Glomerular visceral epithelial cell (primary cell): ENCODE data around the gene RASAL2.
"Not testable (repeated sequence)": the region's sequence is repeated elsewhere in the genome, so short reads cannot be mapped to it uniquely, and the experiment has no call there.

Experiments used
- DNase-seq: peaks from one replicate; pipeline ENCODE4 v3.0.0-alpha.2; 2016; ENCODE audit errors: extremely low spot score

Gene RASAL2

DNA sequence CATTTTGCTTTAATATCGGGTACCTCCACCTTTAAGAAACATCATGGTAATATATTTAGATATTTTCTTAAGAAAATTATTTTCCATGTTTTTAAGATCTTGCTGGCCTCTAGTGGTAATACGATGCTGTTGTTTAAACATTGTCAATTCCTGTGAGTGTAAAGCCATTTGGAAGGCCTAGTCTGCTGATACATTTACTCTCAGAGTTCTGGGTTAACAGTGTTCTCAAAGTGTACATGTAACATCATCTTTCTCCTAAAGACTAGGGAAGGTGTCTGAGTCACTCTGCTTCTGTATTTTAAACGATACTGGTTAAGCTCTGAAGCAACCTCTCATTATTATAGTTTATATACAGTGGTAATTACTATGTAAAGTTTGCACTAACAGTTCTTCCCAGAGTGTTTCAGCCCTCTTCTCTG, 189.1 kb downstream of the RASAL2 start:
- DNase-seq, result peak; percentile 45

DNA sequence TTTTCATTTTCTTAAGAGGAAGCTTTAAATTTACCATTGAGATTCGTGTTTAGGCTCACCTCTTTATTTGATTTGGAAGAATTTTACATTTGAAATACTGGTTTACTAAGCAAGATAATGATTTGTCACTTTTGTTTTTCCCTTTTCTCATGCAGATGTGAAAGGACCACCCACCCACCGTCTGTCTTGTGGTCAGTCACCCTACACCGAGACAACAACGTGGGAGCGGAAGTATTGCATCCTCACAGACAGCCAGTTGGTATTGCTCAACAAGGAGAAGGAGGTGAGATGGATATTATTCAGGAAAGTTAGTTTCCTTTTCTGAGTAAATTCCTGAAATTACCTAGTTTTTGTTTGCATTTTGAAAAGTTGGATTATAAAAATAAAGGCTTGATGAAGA, 189.5 kb downstream of the RASAL2 start:
- DNase-seq, result no peak

DNA sequence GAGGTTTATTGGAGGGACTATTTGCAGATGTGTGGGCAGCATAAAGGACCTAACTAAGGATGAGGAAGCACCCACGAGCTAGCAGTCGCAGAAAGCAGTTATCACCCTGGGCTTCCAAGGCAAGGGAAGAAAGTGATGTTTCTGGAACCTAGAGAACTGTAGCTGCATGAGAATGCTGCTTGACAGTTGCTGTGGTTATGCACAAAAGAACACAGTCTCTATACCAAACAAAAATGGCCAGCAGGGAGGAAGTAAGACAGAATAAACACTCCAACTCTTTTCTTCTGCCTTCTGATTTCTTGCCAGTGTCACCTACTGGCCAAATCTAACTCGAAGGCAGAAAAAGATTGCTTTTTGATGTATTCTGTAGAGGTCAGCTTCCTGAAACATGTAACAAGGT, 190.2 kb downstream of the RASAL2 start:
- no peak for DNase-seq

DNA sequence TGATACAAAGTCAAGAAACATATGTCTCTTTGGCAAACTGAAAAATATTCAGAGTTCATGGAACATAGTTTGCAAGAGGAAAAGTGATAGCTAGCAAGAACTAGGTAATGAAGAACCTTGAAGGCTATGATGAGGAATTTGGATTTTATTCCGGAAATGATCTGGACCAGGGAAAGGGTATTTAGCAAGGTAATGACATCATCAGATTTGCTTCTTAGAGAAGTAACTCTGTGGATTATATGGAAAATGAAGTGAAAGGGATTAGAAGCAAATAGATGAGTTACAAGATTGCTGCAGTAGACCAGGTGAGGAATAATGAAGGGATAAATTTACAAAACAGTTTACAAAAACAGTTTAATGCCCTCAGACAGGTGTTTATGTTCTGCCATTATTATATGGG, 197.3 kb downstream of the RASAL2 start:
- no peak for DNase-seq

DNA sequence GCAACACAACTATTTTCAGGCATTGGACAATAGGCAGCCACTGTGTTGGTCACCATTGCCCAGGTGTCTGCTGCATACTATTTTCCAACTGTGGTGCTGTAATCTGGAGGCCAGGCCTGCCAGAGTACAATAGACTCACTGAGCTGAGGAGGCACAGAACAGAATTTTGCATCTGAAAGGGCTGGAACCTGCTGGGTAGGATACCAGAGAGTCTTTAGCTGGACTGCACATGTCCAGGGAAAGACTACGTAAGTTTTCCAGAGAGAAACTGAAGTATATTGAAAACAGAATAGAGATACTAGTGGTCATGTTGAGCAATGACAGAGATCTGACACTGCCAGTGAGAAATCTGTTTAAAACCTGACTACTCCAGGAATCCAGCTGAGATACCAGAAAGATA, 200.8 kb downstream of the RASAL2 start:
- DNase-seq, result no peak

DNA sequence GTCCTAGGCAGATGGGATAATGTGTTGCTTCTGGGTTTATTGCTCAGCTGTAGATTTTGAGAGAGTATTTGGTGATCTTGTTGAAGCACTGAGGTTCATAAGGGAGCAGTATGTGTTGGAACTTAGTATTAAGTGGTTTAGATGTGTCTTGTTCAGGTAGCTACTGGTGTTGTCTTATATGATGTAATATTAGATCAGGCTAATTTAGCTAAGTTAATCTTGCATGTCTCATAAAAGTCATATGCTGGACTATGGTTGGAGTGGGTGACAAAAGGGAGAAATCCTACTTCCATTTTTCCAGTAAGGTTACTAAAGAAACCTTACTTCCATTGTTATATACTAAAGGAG, 206.4 kb downstream of the RASAL2 start:
- DNase-seq, result no peak

DNA sequence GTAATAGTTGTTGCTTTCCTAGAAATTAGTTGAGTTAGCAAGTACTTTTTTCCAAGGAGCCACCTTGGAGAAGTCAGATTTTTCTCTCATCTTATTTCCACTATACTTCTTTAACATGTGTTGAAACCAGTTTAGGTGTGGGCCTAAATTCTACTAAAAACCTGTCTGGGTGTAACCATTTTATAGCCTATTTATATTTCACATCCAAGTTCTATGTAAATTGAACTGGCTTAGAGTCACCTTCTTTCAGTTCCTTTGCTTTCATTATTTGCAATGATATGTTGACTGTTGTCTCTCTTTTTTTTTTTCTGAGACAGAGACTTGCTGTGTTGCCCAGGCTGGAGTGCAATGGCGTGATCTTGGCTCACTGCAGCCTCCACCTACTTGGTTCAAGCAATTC, 207.2 kb downstream of the RASAL2 start:
- DNase-seq, result no peak

DNA sequence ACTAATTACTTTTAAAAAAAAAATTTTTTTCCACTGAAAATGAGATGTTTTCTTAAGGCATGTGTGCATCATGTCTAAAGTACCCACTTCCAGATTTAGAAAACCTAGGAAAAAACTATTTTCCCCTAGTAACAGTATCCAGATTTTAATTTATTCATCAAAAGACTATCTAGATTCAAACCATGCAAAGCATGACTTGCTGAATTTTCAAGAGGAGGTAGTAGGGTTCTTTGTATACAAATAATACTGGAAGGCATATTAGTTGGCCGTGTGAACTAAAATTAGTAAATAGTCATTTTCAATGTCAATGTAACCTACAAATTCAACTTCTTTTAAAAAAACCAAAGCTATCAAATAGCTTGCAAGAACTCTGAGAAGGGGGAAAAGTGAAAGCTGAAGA, 213.4 kb downstream of the RASAL2 start:
- no peak for DNase-seq

DNA sequence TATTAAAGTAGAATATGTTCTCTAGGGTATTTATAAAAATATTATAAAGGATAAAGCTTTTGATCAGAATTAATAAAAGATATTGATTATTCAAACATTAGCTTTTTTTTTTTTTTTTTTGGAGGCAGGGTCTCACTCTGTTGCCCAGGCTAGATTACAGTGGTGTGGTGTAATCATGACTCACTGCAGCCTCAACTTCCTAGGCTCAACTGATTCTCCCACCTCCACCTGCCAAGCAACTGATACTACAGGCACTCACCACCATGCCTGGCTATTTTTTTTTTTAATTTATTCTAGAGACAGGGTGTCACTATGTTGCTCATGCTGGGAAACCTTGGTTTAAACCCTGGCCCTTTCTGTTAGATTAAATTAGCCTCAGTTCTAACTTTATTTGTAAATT, 214.5 kb downstream of the RASAL2 start:
- DNase-seq, result no peak

DNA sequence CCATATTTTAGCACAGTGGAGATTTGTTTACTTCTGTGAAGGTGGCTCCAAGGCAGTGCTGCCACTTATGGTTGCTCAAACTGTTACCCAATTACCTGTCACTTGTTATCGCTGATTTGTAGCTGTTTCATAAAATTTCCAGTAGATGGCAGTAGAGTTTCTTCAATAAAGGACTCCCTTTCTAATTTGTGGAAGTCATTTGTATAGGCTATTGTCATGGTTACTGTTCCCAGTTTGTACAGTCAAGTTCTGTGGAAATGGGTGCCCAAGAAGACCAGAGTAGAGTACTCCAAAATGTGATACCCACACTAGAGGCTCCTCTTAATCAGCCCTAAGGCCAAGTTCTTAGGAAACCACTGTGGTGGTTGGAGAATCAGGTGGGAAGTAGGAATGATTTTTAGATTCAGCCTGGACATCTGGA, 216.8 kb downstream of the RASAL2 start:
- peak; percentile 74 for DNase-seq

DNA sequence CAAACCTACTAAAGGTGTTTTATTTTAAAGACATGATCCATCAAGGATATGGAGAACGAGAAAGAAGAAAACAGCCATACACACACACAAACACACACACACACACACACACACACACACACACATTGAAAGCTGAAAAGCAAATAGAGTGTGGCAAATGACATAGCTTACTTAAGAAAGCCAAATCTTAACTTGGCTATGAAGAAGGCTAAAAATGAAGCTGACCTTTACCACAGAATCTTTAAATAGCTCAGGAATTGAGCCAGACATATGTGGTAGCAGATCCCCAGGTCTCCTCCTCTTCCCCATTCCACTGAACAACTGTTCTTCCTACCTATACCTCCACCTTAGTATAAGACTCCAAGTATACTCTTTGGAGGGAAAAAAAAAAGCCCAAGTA, 217.3 kb downstream of the RASAL2 start:
- peak; percentile 9 for DNase-seq

DNA sequence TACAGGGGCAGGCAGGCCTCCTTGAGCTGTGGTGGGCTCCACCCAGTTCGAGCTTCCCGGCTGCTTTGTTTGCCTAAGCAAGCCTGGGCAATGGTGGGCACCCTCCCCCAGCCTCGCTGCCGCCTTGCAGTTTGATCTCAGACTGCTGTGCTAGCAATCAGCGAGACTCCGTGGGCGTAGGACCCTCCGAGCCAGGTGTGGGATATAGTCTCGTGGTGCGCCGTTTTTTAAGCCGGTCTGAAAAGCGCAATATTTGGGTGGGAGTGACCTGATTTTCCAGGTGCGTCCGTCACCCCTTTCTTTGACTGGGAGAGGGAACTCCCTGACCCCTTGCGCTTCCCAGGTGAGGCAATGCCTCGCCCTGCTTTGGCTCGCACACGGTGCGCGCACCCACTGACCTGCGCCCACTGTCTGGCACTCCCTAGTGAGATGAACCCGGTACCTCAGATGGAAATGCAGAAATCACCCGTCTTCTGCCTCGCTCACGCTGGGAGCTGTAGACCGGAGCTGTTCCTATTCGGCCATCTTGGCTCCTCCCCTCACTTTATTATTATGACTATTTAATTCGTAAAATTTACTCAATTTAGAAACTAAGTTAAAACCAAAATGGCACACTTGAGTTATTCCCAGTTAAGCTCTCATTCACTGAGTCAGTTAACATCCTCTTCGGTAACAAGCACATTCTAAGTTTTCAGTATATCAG, 226.5 kb downstream of the RASAL2 start:
- not testable (repeated sequence) for DNase-seq

DNA sequence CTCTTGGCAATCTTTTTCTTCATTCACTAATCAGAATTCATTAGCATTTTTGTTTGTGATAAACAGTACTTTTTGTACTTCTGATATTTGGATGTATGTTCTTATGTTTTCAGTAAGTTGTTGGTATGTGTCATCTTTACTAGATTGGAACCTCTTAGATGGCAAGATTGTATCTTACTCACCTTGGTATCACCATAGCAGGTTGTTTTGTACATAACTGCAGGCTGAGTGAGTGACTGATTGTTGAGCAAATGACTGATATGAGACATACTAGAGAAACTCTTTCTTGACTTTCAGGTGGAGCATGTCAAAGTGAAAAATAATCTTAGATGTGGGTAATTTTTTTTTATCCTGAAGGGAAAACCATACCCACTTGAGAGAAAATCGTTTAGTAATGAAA, 229.2 kb downstream of the RASAL2 start:
- DNase-seq, result no peak

DNA sequence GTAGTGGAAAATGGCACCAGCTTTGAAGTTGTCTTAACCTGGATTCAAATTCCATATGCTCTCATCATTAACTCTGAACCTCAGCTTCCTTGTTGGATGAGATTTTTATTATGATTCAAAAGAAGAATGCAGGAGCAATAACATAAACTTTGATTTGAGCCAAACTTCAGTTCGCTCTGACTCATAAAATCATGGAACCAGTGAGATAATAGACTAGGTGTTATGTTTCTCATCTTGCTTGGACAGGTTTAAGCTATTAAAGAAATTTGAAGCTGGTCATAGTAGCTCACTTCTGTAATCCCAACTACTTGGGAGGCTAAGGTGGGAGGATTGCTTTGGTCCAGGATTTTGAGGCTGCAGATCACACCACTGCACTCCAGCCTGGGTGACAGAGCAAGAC, 230.1 kb downstream of the RASAL2 start:
- no peak for DNase-seq

DNA sequence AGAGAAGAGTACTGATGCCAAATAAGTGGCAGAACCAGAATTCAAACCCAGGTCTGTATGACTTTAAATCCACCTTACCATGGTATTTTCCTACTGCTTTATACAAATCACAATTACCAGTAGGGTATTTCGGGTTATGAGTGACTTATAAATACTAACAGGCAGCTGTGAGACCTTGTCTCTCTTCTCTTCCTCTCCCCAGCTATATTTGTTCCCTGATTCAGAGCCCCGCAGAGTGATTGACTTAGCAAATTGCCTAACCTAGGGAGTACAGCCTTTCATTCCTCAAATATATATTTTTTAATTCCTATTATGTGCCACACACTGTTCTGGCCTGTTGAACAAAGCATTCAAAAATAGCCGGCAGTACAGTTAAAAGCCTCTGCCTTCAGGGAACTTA, 234.8 kb downstream of the RASAL2 start:
- DNase-seq, result no peak

DNA sequence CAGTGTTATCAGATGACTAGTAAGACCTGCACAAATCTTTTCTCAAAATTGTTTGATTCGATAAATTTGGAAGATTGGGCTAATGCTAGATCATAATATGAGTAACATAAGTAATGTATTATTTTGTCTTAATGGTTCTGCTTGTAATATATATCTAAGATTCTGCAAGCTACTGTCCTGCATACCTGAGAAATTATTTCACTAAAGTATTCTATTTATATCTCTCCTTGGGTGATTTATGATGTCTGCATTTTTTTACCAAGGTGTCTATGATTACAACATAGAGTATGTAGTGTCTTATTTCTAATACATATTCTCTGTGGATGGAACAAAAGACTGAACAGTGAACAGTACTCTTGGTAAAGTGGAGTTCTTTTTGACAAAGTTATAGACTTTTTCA, 236.2 kb downstream of the RASAL2 start:
- no peak for DNase-seq

DNA sequence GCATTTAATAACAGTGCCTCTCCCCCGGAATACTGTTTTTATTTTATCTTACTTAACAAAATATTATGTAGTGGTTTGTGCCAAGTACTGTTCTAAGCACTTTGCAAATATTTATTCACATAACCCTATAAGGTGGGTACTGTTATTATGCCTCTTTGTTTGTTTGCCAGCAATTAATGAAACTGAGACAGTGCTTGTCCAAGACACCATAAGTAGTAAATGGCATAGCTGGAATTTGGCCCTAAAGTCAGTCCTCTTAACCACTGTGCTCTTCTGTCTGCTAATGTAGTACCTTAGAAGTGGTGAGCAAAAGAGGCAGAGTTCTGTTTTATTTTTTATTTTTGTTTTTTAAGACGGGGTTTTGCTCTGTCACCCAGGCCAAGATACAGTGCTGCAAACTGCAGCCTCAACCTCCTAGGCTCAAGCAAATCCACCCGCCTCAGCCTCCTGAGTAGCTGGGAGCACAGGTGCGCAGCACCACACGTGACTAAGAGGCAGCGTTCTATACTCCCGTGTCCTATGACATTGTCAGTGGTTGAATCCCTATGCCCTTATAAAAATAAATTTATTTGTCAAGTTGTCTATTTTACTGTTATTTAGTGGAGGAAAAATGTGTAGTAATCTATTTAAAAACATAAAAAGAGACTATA, 237.1 kb downstream of the RASAL2 start:
- DNase-seq, result no peak

DNA sequence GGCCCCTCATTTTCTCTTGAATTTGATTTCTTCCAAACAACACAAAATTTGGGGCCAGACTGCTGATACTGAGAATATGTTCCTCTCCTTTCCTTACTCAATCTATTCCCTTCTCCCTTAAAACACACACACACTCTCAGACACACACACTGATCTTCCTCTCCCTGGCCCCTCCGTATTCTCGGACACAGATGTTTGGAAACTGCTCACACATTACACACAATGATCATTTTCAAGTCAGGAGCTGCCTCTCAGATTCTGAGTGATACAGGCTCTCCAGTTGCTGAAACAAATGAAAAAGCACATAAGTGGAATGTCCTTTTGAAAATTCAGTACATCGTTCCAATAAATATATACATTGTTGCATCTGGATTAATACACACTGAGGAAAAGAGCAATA, 241.5 kb downstream of the RASAL2 start:
- no peak for DNase-seq

DNA sequence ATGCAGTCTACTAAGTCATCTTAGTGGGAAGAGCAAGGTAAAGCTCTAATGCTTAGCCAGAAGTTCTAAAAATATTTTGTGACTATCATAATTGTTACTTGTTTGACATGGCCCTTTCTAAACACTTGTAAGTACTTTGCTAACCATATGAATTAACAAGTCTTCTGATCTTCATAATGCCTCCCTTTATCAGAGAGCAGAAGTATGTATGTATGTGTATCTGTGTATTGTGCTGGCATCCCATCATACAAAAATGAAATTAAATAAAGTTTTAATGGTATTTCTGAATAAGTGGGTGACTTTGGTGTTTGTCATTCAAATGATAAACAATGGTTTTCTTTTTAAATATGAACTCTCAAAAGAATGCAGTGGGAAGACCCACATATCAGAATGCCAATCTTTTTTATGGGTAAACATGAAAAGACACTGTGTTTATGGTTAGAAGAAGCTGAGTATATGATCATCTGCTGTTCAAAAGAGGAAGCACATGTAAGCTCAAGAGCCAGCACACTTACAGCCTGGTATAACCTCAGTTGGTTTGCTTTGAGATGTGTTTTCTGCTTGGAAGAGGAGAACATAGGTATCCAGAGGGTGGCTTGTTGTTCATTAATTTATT, 243.3 kb downstream of the RASAL2 start:
- DNase-seq, result no peak

DNA sequence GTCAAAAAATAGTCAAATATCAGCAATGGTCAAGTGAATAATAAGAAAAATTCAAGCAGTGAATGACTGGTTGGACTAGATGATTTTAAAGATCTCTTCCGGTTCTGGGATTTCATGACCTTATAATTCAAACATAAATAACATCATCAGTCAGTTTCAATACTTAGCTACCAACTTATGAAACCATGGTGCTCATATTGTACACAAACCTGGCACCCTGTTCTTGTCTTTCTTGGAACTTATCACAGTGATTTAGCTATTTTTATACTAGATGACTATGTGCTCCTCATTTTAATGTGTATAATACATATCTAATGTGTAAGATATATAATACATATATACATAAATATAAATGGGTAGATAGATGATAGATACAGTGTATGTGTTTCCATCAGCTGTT, 245.9 kb downstream of the RASAL2 start:
- no peak for DNase-seq

DNA sequence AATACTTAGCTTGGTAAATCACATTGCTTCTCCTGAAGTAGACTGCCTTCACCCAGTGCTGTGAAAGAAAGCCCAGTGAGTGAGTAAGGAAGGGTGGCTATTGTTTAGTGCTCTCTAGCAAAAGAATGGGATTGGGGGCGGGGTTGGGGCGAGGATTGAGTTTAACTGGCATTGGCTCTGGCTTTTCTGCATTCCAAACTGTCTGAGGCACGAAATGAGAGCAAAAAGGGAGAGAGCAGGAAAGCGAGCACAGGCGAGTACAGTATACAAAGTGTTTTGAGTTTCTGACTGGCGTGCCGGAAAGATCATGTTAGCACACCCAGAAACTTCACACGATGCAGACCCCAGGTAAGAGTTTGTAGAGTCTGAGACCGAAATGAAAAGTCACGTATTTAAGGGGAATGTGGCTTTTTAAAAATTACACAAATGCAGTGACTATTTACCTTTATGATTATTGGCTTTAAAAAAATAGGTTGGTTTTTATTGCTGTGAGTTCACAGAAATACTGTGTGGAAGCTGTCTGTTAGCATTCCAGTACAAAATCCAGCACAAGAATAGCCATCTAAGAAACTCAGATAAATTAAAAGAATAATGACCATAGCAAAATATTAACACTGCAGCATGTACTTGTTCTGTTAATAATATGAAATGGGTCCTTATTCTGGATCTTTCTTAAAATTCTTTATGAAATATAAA, 247.5 kb downstream of the RASAL2 start:
- peak; percentile 90 for DNase-seq

DNA sequence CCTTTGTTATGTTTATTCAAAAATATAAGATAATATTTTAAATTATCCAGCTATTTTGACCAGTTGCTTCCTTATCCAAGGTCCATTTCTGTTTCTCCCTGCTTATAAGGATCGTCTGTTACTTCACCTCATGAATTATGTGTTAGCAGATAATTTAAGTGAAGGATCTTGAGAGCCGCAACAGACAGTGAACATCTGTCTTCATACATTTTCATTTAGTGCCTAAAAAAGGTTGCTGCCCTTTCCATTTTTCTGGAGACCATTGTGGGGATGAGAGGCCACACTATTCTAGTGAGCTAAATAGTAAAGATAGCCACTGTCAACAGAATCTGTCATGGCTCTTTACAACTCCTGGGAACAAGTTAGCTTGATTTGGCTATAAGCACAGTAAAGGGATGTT, 248.8 kb downstream of the RASAL2 start:
- DNase-seq, result no peak
